IPS-15b (cell line): ENCODE results near the gene BBS2.

Experiments used
- H3K27me3 ChIP-seq: one replicate; pipeline ENCODE4 v1.6.1; 2013; ENCODE audit warnings: low read length; ENCODE audit not compliant: control insufficient read depth, insufficient read depth
- H3K36me3 ChIP-seq: one replicate; pipeline ENCODE4 v1.6.1; 2013; ENCODE audit warnings: low read length; ENCODE audit not compliant: control insufficient read depth, insufficient read depth
- H3K4me1 ChIP-seq: one replicate; pipeline ENCODE4 v1.6.1; 2013; ENCODE audit warnings: mild to moderate bottlenecking, low read length; ENCODE audit not compliant: control insufficient read depth, insufficient read depth
- H3K4me3 ChIP-seq: one replicate; pipeline ENCODE4 v1.5.1; 2013; ENCODE audit warnings: low read depth, low read length
- H3K9ac ChIP-seq: one replicate; pipeline ENCODE4 v1.6.1; 2013; ENCODE audit warnings: low read depth, mild to moderate bottlenecking, low read length
- H3K9me3 ChIP-seq: one replicate; pipeline ENCODE4 v1.6.1; 2013; ENCODE audit warnings: mild to moderate bottlenecking, low read length; ENCODE audit not compliant: control insufficient read depth, insufficient read depth

Gene BBS2

GRCh38 chr16:56488035-56488434, 31.8 kb downstream of the BBS2 start:
- H3K36me3 ChIP-seq: no peaks in the 10 kb centered on the region
- no peak overlapping the region for H3K9ac ChIP-seq

GRCh38 chr16:56483394-56483793, 36.4 kb downstream of the BBS2 start:
- no peak overlapping the region for H3K4me3 ChIP-seq
- no peaks in the 10 kb centered on the region for H3K4me1 ChIP-seq
- H3K9ac ChIP-seq: no peak overlapping the region
- H3K27me3 ChIP-seq: no peaks in the 10 kb centered on the region
- no peaks in the 10 kb centered on the region for H3K9me3 ChIP-seq
- H3K36me3 ChIP-seq: no peaks in the 10 kb centered on the region

More at GRCh38 chr16:56488035-56488434, 31.8 kb downstream of the BBS2 start:
- no peaks in the 10 kb centered on the region for H3K27me3 ChIP-seq
- H3K9me3 ChIP-seq: no peaks in the 10 kb centered on the region
- H3K4me1 ChIP-seq: no peaks in the 10 kb centered on the region
- no peak overlapping the region for H3K4me3 ChIP-seq

GRCh38 chr16:56482683-56483236, 37.1 kb downstream of the BBS2 start:
- Histone ChIP-seq H3K4me1 (no peaks in the 10 kb centered on the region), H3K9ac (no peak overlapping the region), H3K36me3 (no peaks in the 10 kb centered on the region), H3K27me3 (no peaks in the 10 kb centered on the region), H3K9me3 (no peaks in the 10 kb centered on the region), H3K4me3 (no peak overlapping the region)

DNA sequence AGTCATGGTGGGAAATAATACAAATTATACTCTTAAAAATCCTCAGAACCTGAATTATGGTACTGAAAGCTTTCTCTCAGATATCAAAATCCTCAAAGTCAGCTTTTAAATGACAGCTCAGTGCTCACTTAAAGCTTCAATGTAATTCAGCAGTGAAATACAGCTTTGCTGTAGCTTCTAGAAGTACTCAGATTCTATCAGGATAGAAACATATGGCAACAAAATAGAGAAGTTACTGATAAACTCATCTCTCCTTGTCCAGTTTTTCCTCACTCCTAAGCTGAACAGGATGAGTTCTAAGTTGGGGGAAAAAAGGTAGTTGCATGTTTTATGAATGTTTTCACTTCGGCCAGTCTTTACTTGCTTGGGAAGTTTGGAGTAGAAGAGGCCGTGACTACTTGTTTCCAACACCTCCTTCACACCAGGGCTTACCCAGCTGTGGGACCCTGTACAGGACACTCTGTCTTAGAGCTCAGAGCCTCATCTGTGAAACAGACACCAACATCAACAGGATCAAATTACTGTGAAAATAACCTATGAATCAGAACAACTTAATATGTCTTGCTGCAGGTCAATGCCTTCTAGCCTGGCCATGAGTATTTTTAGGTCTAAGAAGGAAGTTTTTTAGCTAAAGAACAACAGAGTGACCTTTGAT, 38.2 kb downstream of the BBS2 start:
- H3K4me3 ChIP-seq: no peak overlapping the region
- H3K27me3 ChIP-seq: no peaks in the 10 kb centered on the region
- H3K36me3 ChIP-seq: no peaks in the 10 kb centered on the region
- peaks cover 2% of the 10 kb centered on the region for H3K4me1 ChIP-seq
- H3K9me3 ChIP-seq: no peaks in the 10 kb centered on the region
- no peak overlapping the region for H3K9ac ChIP-seq

- H3K27me3 ChIP-seq: no peaks in the 10 kb centered on the region
These were observed 38.9 kb downstream of the BBS2 start for GRCh38 chr16:56480776-56481467.

GRCh38 chr16:56479469-56479868, 40.4 kb downstream of the BBS2 start:
- H3K36me3 ChIP-seq: peaks cover 12% of the 10 kb centered on the region

More at GRCh38 chr16:56480776-56481467, 38.9 kb downstream of the BBS2 start:
- H3K9me3 ChIP-seq: no peaks in the 10 kb centered on the region
- H3K36me3 ChIP-seq: peaks cover 2% of the 10 kb centered on the region
- no peak overlapping the region for H3K4me3 ChIP-seq
- H3K9ac ChIP-seq: no peak overlapping the region
- H3K4me1 ChIP-seq: peaks cover 2% of the 10 kb centered on the region

GRCh38 chr16:56478281-56479049, 41.4 kb downstream of the BBS2 start:
- Histone ChIP-seq H3K4me1 (peaks cover 2% of the 10 kb centered on the region), H3K27me3 (no peaks in the 10 kb centered on the region), H3K36me3 (peaks cover 15% of the 10 kb centered on the region), H3K9me3 (no peaks in the 10 kb centered on the region), H3K9ac (no peak overlapping the region), H3K4me3 (no peak overlapping the region)

More at GRCh38 chr16:56479469-56479868, 40.4 kb downstream of the BBS2 start:
- Histone ChIP-seq H3K9ac (no peak overlapping the region), H3K4me3 (no peak overlapping the region), H3K4me1 (peaks cover 2% of the 10 kb centered on the region), H3K27me3 (no peaks in the 10 kb centered on the region), H3K9me3 (no peaks in the 10 kb centered on the region)

GRCh38 chr16:56477096-56477878, 42.5 kb downstream of the BBS2 start:
- no peak overlapping the region for H3K4me3 ChIP-seq
- no peaks in the 10 kb centered on the region for H3K27me3 ChIP-seq
- no peaks in the 10 kb centered on the region for H3K9me3 ChIP-seq
- H3K4me1 ChIP-seq: peaks cover 2% of the 10 kb centered on the region
- H3K9ac ChIP-seq: no peak overlapping the region
- H3K36me3 ChIP-seq: peaks cover 23% of the 10 kb centered on the region

GRCh38 chr16:56475201-56475600, 44.6 kb downstream of the BBS2 start:
- Histone ChIP-seq H3K9ac (no peak overlapping the region), H3K36me3 (peaks cover 42% of the 10 kb centered on the region), H3K4me1 (peaks cover 2% of the 10 kb centered on the region), H3K27me3 (no peaks in the 10 kb centered on the region), H3K4me3 (no peak overlapping the region), H3K9me3 (no peaks in the 10 kb centered on the region)

GRCh38 chr16:56470666-56471065, 49.2 kb downstream of the BBS2 start:
- Histone ChIP-seq H3K36me3 (peaks cover 53% of the 10 kb centered on the region), H3K4me3 (no peak overlapping the region), H3K4me1 (no peaks in the 10 kb centered on the region), H3K9me3 (no peaks in the 10 kb centered on the region), H3K9ac (no peak overlapping the region), H3K27me3 (no peaks in the 10 kb centered on the region)

- no peak overlapping the region for H3K9ac ChIP-seq
- H3K9me3 ChIP-seq: no peaks in the 10 kb centered on the region
- H3K36me3 ChIP-seq: peaks cover 51% of the 10 kb centered on the region
- H3K4me3 ChIP-seq: no peak overlapping the region
- no peaks in the 10 kb centered on the region for H3K4me1 ChIP-seq
- no peaks in the 10 kb centered on the region for H3K27me3 ChIP-seq
These were observed 49.6 kb downstream of the BBS2 start for GRCh38 chr16:56470232-56470631.
